ENCODE results near the gene CLDN9.

Gene CLDN9

DNA sequence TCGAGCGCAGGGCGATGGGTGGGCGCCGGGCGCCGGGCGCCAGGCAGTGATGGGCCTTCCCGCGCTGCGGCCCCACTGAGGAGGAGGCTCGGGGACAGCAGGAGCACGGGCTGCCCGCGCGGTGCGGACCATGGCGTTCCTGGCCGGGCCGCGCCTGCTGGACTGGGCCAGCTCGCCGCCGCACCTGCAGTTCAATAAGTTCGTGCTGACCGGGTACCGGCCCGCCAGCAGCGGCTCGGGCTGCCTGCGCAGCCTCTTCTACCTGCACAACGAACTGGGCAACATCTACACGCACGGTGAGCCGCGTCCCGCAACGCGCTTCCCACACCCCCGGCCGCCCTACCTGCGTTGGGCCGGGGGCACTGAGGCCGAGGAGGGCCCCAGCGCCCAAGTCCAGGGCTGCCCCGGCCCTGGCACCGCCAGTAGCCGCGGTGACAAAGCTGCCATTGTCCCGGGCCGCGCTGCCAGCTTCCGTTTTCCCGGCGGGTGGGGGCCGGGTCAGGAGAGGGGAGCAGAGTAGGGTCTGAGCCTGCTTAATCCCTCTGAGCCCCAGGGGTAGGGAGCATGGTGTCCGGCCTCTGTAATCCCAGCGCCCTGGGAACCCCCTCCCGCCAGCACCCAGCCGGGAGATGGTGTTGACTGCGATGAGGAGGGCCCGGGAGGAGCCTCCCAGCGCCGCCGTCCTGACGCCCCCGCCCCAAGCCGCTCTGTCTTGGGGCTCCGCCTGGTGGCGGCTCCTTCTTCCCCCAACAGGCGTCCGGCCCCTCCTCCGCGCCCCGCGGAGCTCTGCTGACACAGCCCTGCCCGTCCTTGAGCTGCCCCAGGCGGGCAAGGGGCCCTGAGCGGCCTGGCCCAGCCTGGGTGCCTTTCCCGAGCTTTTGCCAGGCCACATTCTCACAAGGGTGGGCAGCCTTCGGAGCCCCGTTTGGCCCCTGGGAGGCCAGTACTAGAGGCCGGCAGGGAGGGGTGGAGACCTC lies 42.9 kb upstream of the CLDN9 start:
- ATAC-seq, result peak; percentile 63
- TF ChIP-seq CREB5 (CRISPR knock-in tag; IDR thresholded peaks at IDR 0.05; ENCODE audit: low read depth), result no peak
- TF ChIP-seq PATZ1 (CRISPR knock-in tag; IDR thresholded peaks at IDR 0.05; ENCODE audit: borderline replicate concordance), result peak; percentile 49; the same call in 1 of the 2 replicates

DNA sequence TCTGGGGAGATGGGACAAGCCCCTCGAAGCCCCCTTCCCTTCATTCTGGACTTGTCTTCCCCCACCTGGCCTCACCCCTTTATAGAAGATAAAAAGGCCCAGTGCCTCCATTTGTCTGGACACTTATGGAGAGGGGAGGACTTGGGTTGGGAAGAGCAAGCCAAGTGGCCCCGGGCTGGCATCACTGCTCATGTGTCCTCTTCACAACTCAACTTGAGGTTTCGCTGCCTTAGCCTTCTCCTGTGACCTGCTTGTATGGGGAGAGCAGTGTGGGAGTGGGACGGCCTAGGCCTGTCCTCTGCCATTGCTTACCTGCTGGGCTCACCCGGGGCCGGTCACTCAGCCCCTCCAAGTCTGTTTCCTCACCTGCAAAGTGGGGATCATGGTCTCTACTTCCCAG lies 42.2 kb upstream of the CLDN9 start:
- TF ChIP-seq ARNTL (CRISPR knock-in tag; IDR thresholded peaks at IDR 0.05; ENCODE audit: borderline replicate concordance, low read depth) (no peak), PATZ1 (CRISPR knock-in tag; IDR thresholded peaks at IDR 0.05; ENCODE audit: borderline replicate concordance) (no peak), POU6F1 (CRISPR knock-in tag; IDR thresholded peaks at IDR 0.05; ENCODE audit: borderline replicate concordance, low read depth) (no peak), TOX (CRISPR knock-in tag; IDR thresholded peaks at IDR 0.05; ENCODE audit: borderline replicate concordance) (no peak), ZFP3 (CRISPR knock-in tag; IDR thresholded peaks at IDR 0.05) (no peak), ISL1 (CRISPR knock-in tag; IDR thresholded peaks at IDR 0.05) (no peak), SNAI2 (CRISPR knock-in tag; IDR thresholded peaks at IDR 0.05) (no peak), CREB5 (CRISPR knock-in tag; IDR thresholded peaks at IDR 0.05; ENCODE audit: low read depth) (no peak), CSDC2 (CRISPR knock-in tag; IDR thresholded peaks at IDR 0.05) (no peak), TSHZ2 (CRISPR knock-in tag; IDR thresholded peaks at IDR 0.05) (no peak), CSRNP3 (CRISPR knock-in tag; IDR thresholded peaks at IDR 0.05) (no peak), ZFP30 (CRISPR knock-in tag; IDR thresholded peaks at IDR 0.05) (no peak), ESRRG (CRISPR knock-in tag; IDR thresholded peaks at IDR 0.05) (no peak), ZNF70 (CRISPR knock-in tag; IDR thresholded peaks at IDR 0.05) (no peak), BACH2 (CRISPR knock-in tag; IDR thresholded peaks at IDR 0.05; ENCODE audit: borderline replicate concordance) (no peak), ZNF8 (CRISPR knock-in tag; IDR thresholded peaks at IDR 0.05) (no peak), ZNF565 (CRISPR knock-in tag; conservative IDR thresholded peaks at IDR 0.05; ENCODE audit: low read depth) (no peak), PPARA (CRISPR knock-in tag; IDR thresholded peaks at IDR 0.05; ENCODE audit: borderline replicate concordance) (no peak), OSR1 (CRISPR knock-in tag; IDR thresholded peaks at IDR 0.05) (no peak), TCF4 (CRISPR knock-in tag; IDR thresholded peaks at IDR 0.05; ENCODE audit: borderline replicate concordance) (no peak)
- no peak for ATAC-seq

Measured in SK-N-SH treated with all-trans-retinoic acid at 6 μM for 48 hours (cell line).